Mesothelial cell of epicardium (in vitro differentiated cells): Measurements from ENCODE around the gene TTBK2. TPM values are rescaled to one million over a fixed set of nuclear protein-coding genes. Genes with fewer than 3 reads are reported as not detected.

ENCODE experiments used
- DNase-seq, 2 experiments: peaks; one replicate each; pipeline ENCODE4 v3.0.0; 2021; ENCODE audit warnings: low spot score in 2 of 2; ENCODE audit not compliant: unreplicated experiment in 2 of 2
- H3K27ac Mint-ChIP-seq: 2 replicates; pipeline ENCODE4 v1.8.0; 2021; ENCODE audit warnings: mixed read lengths
- H3K27me3 Mint-ChIP-seq: 2 replicates; pipeline ENCODE4 v1.8.0; 2021; ENCODE audit warnings: low read depth, mixed read lengths
- H3K36me3 Mint-ChIP-seq: 2 replicates; pipeline ENCODE4 v1.8.0; 2021; ENCODE audit warnings: mixed read lengths
- H3K4me1 Mint-ChIP-seq: 2 replicates; pipeline ENCODE4 v1.8.0; 2021; ENCODE audit warnings: mixed read lengths
- H3K4me3 Mint-ChIP-seq: 2 replicates; pipeline ENCODE4 v1.8.0; 2021; ENCODE audit warnings: mild to moderate bottlenecking, moderate library complexity, mixed read lengths
- H3K9me3 Mint-ChIP-seq: 2 replicates; pipeline ENCODE4 v1.8.0; 2021; ENCODE audit warnings: mixed read lengths
- CTCF ChIP-seq: fragments of 200-600 bp; sonication (generic); IDR thresholded peaks from one replicate; pipeline ENCODE4 v1.5.0; 2021; ENCODE audit warnings: antibody characterized with exemption; ENCODE audit not compliant: unreplicated experiment
- total RNA-seq: library from RNA; stranded (reverse); gene quantifications from 3 replicates; pipeline ENCODE4 v1.2.1, GENCODE V29; 2021

Gene TTBK2
- total RNA-seq, 1 donor from 2014 or later, result 21.1 TPM

- Mint-ChIP-seq H3K27me3 (no peaks in the 10 kb centered on the region), H3K9me3 (peaks cover 14% of the 10 kb centered on the region), H3K27ac (no peak overlapping the region), H3K4me1 (no peaks in the 10 kb centered on the region), H3K36me3 (peaks cover 26% of the 10 kb centered on the region), H3K4me3 (no peak overlapping the region)
- no peak for TF ChIP-seq CTCF
- no peak for DNase-seq
Observed at GRCh38 chr15:42843699-42844098, 76.9 kb downstream of the TTBK2 start.

- Mint-ChIP-seq H3K36me3 (peaks cover 28% of the 10 kb centered on the region), H3K4me3 (no peak overlapping the region), H3K27me3 (no peaks in the 10 kb centered on the region), H3K4me1 (peaks cover 3% of the 10 kb centered on the region), H3K27ac (peak overlapping the region; percentile 34), H3K9me3 (peaks cover 3% of the 10 kb centered on the region)
- TF ChIP-seq CTCF, result no peak
- no peak for DNase-seq
Observed at GRCh38 chr15:42836251-42836650, 84.3 kb downstream of the TTBK2 start.

GRCh38 chr15:42832576-42832975, 88.0 kb downstream of the TTBK2 start:
- no peak for TF ChIP-seq CTCF
- H3K4me3 Mint-ChIP-seq, result no peak overlapping the region
- H3K9me3 Mint-ChIP-seq, result no peaks in the 10 kb centered on the region
- peaks cover 9% of the 10 kb centered on the region for H3K36me3 Mint-ChIP-seq
- H3K27me3 Mint-ChIP-seq, result no peaks in the 10 kb centered on the region
- peaks cover 3% of the 10 kb centered on the region for H3K4me1 Mint-ChIP-seq
- no peak overlapping the region for H3K27ac Mint-ChIP-seq
- no peak for DNase-seq

GRCh38 chr15:42826251-42826890, 94.2 kb downstream of the TTBK2 start:
- no peaks in the 10 kb centered on the region for H3K4me1 Mint-ChIP-seq
- H3K36me3 Mint-ChIP-seq, result peaks cover 6% of the 10 kb centered on the region
- no peaks in the 10 kb centered on the region for H3K27me3 Mint-ChIP-seq
- no peak for DNase-seq
- H3K27ac Mint-ChIP-seq, result no peak overlapping the region
- H3K4me3 Mint-ChIP-seq, result no peak overlapping the region
- no peaks in the 10 kb centered on the region for H3K9me3 Mint-ChIP-seq
- TF ChIP-seq CTCF, result no peak

- H3K27me3 Mint-ChIP-seq, result no peaks in the 10 kb centered on the region
- no peak for TF ChIP-seq CTCF
- no peak overlapping the region for H3K4me3 Mint-ChIP-seq
- no peaks in the 10 kb centered on the region for H3K9me3 Mint-ChIP-seq
- peaks cover 6% of the 10 kb centered on the region for H3K36me3 Mint-ChIP-seq
- no peaks in the 10 kb centered on the region for H3K4me1 Mint-ChIP-seq
- DNase-seq, result no peak
- H3K27ac Mint-ChIP-seq, result no peak overlapping the region
Observed at GRCh38 chr15:42825599-42825998, 95.0 kb downstream of the TTBK2 start.

GRCh38 chr15:42820811-42821210, 99.8 kb downstream of the TTBK2 start:
- Mint-ChIP-seq H3K9me3 (no peaks in the 10 kb centered on the region), H3K4me1 (peaks cover 4% of the 10 kb centered on the region), H3K36me3 (peaks cover 8% of the 10 kb centered on the region), H3K4me3 (no peak overlapping the region), H3K27ac (no peak overlapping the region), H3K27me3 (no peaks in the 10 kb centered on the region)
- TF ChIP-seq CTCF, result no peak
- no peak for DNase-seq
